Left hindlimb (tissue), 1 donor: Measurements from ENCODE around the gene SLC6A7.

Source experiments
- DNase-seq: peaks from one replicate; pipeline ENCODE4 v3.0.0-alpha.2; 2018

Gene SLC6A7

DNA sequence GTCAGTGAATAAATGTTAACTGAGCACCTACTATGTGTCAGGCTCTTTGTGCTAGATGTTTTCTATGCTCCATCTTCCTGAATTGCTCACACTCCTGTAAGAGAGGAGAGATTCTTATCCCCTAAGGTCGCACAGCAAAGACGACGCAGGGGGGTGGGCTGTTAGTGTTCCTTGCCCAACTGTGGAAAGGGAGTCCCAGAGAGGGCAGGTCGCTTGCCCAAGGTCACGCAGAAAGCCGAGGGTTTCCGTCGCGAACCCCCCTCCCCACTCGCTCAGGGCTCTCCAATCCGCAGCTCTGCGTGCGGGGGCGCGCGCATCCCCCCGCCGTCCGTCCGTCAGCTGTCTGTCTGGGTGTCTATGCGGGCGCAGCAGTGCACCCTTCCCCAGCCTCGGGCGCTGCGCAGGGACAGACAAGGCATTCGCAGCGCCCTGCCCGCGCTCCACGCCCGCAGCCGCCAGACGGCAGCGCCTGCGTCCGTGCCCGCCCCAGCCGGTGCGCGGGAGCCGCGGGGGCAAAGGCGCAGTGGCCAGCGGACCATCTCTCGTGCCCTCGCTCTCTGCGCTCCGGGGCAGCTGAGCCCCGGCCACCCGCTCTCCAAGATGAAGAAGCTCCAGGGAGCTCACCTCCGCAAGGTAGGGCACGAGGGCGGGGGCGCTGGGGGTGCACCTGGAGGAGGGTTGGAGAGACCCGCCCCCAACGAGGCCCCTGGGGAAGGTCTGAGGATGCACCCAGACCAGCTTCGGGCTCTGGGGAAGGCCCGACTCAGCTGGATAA lies at the start of gene SLC6A7:
Gene SLC6A7 (plus strand): TSS at position 335 of the 775 bp plus-strand sequence. CDS start 266 bp downstream, at position 601.
- DNase-seq = no peak

DNA sequence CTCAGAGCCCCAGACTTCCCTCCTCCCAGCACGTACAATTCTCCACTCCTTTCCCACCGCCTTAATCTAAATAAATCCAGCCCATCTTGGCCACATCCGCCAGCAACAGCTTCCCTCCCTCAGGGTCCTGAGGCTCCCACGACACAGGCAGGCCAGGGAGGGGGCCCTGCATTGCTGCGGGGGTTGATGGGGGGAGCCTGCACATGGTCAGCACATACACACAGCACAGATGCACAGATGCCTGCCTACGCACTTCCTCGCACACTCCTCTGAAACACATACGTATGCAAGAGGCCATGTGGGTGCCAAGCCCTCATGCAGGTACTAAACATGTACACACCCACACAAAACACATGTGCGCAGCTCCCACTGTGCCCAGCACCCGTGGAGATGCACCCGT lies 49.0 kb upstream of the SLC6A7 start:
- DNase-seq = no peak

DNA sequence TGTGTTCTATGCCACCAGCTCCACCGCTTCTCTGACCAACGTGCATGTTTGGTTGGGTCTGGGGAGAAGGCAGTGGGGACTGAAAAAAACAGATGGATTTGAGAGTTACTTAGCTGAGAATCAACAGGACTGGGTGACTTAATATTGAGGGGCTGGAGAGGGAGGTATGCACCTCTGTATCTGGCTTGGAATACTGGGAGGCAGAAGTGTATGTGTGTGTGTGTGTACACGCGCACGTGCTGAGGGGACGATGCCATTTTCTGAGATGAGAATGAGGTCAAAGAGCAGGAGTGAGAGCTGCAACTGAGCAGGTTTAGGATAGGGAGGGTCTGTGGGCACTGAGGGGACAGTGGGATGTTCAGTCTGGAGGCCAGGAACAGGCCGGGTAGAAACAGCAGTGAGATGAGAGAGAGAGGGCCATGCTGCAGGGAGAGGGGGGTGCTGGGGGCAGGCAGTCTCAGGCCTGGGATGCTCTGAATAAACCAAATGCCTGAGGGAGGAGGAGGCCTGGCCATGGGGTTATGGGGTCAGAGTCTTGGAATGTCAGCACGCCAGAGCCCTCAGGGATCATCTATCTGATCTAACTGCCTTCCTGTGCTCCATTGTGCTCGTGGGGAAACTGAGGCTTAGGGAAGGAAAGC lies 48.2 kb upstream of the SLC6A7 start:
- DNase-seq = no peak

DNA sequence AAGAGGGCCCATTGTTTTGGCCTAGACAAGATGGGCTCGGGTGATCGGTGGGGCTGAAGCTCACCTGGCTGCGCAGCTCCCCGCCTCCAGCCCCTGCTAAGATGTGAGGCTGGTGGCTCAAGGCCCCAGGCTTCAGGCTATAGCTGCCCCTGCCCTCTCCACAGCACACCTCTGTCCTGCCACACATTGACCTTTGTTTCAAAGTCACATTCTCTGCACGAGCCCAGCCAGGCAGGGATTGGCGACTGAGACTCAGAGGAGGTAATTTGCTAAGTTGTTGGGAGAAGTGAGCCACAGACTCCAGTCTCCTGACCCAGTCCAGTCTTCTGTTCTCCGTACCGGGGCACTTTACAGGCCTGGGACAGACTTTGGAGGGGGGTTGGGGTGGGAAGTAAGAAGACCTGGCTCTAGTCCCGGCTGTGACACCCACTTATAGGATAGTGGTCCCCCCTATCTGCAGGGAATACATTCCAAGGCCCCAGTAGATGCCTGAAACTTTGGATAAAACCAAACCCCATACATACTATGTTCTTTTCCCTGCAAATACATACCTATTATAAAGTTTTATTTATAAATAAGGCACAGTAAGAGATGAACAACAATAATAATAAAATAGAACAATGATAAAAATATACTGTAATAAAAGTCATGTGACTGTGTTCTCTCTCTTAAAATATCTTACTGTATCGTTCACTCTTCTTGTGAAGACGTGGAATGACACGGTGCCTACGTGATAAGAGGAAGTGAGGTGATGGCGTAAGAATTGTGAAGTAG lies 47.5 kb upstream of the SLC6A7 start:
- no peak for DNase-seq

DNA sequence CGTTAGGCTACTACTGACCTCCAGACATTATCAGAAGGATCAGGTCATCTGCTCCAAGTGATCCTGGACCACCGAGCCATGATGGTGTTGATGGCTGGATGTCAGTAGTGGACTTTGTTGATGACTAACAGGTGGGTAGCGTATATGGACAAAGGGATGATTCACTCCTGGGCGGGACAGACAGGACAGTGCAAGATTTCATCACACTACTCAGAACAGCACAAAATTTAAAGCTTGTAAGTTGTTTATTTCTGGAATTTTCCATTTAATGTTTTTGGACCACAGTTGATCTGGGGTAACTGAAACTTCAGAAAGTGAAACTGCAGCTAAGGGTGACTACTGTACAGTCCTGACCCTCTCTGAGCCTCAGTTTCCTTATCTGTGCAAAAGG lies 46.9 kb upstream of the SLC6A7 start:
- DNase-seq = no peak

DNA sequence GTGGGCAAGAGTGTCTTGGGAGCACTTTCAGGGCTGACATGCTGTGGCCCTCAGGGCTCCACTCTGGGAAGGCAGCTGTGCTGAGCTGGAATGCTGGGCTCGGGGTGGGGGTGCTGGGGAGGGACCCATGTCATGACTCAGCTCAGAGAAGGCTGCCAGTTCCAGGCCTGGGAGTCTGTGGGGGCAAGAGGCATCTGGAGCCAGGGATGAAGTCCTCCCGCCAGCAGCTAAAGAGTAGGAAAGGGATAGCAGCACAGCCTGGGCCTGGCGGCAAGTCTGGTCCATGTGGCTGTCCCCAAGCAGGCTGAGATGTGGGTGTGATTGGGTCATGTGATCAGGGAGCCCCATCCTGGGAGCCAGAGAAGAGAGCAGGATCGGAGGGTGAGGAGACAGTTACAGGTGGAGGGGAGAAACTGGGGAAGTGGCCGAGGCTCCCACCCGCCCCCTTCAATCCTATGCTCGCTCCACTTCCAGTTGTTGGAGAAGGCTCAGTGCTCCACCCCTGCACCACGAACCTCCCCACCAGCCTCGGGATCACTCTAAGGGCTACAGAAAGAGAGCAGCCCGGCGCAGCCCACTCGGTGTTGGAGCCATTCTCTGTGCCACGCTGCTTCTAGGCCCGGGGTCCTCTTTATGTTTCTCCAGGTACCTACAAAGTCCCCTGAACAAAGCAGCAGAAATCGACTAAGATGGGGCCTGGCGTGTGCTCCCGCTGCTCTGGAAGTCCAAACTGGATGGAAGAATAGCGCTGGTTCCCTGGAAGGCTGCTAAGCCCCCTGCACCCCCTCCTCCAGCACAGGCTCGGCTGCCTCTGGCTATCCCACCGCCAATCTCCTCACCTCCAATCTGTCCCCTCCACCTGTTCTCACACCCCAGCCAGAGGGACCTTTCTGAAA lies 46.3 kb upstream of the SLC6A7 start:
- peak; percentile 67 for DNase-seq

DNA sequence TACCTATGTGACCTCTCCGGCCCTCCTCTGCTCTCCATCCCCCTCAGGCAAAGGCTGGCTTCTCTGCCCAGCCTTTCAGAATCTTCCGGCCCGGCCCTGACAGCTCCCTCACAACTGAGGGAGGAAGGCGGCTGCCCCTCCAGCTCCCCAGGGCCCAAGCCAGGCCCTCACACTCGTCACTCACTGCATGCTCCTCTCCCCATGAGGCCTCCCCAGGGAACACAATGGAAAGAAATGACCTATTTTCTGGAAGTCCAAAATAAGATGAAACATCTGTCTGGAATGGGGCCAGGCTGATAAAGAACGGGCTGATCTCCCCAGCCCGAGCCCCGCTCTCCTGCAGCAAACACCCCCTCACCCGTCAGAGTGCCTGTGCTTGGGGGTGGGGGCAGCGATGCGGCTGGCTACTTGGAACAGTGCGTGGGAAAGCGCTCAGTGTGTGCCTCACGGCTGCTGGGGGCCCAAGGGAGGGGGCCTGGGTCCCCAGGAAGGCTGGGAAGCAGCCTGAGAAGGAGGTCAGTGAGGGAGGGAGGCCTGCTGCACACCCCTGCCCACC lies 45.5 kb upstream of the SLC6A7 start:
- no peak for DNase-seq

DNA sequence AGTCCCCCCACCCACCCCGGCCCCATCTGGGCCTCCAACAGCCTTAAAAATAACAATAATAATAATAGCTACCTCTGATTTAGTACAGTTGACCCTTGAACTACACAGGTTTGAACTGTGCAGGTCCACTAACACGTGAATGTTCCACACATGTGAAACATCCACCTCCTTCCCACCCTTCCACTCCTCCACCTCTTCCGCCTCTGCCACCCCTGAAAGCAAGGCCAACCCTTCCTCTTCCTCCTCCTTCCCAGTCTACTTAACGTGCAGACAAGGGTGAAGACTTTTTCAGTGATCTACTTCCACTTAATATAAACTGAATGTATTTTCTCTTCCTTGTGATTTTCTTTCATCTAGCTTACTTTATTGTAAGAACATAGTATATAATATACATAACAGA lies 45.0 kb upstream of the SLC6A7 start:
- DNase-seq = no peak

DNA sequence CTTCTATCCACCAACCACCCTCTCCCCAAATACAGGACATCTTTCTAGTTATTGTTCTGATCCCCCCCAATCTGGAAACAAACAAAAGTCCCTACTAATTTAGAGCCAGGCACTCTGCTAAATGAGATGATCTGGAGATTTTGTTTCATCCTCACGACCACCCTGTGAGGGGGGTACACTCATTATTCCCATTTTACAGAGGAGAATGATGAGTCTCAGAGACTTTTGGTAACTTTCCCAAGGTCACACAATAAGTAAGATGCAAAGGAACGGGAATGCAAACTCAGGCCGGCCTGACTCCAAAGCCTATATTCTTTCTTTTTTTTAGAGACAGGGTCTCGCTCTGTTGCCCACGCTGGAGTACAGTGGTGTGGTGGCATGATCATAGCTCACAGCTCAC lies 43.6 kb upstream of the SLC6A7 start:
- DNase-seq = no peak

DNA sequence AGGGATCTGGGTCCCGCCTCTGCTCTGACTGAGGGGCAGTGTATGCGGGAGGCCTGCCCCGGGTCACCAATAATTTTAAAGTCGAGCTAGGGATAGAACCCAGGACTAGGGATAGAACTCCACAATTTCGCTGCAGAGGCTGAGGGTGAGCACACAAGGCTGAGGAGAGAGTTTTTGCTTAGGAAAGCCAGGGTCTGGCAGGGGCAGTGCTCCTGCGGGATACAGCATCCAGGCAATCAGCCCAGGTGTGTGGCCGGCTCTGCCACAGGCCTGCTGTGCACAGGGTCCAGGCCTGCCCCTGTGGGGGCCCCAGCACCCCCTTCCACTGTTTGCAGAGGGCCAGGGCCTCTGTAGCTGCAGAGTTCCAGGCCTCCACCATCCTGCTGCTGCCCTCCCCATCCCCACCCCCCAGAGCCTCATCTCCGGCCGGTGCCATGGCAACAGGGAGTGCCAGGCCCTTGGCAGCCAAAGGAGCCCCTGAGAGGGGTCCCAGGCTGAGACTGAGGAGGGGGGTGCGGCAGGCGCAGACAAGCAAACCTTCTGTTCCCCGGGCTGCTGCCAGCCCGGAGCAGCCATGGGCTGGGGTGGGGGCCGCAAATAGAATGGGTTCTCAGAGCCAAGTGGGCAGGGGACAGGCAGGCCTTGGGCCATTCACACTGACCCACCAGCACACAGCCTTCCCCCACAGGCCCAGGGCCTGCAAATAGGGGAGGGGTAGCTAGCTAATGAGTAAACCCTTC lies 42.8 kb upstream of the SLC6A7 start:
- peak; percentile 77 for DNase-seq

DNA sequence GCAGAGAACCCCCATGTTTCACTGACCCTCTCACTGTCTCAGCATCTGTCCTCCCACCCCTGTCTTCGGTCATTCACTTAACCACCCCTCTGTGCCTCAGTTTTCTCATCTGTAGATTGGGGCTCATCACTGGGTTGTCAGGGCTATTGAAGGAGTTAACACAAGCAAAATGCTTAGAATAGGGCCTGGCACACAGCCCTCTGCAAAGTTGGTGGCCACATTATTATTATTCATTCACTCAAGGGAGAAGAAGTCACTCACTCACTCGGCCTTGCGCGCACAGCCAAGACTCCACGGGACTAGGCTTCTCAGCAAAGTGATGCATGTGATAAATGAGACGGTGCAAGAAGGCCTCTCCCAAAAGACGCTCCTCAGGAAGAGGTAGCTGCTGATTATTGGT lies 42.2 kb upstream of the SLC6A7 start:
- no peak for DNase-seq

DNA sequence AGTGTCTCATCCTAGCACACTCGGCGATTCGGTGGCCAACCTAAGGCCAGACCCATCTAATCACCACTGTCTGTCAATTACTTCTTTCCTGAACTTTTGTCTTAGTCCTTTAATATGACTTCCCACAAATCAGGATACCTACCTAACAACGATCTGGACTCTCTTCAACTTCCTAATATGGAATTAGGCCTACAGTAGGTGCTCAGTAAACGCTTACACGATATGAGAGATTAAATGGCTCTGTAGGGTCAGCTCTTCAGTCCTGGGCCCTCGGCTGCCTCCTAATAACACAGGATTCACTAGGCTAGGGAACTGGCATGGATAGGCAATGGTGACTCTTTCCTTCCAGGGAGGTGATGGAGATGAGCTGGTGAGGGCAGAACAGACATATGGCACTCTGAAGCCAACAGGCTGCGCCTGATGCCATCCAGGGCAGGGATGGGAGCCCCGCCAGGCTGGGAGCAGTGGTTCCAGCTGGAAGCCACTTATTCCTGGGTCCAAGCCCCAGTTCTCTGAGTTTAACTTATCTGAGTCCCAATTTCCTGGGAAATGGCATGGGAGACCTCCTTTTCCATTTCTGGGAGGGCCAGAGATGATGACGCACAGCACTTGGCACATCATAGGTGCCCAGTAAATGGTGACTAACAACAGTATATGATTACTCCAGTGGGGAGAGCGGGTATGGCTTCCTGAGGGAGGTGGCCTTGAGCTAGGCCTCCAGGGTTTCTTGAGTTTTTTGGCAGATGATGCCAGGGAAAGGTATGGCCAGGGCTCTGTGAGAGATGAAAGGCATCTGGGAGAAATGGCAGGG lies 41.5 kb upstream of the SLC6A7 start:
- DNase-seq = no peak

DNA sequence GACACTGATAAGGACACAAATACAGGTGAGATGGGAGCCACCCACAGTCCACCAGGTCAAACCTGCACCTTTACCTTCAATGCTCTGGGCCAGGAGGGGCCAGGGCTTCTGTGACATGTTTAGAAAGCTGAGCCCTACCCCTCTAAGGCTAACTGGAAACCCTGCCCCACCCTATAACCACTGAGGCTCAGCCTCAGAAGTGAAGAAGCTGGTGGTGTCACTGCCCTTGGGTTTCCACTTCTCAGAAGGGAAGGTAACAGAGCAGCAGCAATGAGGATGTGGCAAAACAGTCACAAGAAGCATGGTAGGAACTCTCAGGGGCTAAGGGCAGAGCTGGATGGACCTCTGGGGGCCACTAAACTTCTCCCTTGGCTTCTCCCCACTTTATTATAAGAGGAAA lies 40.2 kb upstream of the SLC6A7 start:
- no peak for DNase-seq

DNA sequence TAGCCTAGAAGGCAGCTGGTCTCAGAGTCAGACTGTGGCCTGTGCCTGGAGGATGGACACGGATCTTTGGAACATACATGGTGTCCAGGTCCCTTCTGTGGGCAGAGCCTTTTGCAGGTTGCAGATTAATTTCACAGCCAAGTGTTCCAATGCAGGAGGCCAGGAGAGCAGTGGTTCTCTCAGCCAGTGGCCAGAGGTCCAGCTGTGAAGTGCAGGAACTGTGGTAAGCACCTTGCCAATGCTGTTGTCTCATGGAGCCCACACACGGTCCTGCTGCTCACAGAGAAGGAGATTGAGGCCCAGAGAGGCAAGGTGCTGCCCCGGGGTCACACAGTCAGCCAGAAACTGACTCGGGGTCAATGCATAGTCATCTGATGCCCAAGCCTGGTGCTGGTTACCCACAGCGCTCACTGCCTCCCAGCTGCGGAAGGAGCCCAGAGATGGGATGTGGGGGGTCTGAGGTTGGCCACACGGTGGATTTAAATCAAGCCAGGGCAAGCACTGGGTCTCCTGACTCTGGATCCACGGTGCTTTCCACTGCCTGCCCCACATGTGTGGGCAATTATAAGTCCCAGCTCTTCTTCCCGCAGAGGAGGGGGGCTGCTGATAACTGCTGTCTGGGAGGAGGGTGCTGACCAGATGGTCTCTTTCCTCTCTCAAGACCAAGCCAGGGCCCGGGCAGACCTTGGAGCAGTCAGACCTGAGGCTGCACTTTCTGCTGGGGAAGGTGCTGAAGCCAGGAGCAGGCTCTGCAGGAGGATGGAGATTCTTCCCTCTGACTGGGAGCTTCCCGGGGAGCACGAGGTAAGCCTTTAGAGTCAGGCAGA lies 37.0 kb upstream of the SLC6A7 start:
- DNase-seq = no peak

DNA sequence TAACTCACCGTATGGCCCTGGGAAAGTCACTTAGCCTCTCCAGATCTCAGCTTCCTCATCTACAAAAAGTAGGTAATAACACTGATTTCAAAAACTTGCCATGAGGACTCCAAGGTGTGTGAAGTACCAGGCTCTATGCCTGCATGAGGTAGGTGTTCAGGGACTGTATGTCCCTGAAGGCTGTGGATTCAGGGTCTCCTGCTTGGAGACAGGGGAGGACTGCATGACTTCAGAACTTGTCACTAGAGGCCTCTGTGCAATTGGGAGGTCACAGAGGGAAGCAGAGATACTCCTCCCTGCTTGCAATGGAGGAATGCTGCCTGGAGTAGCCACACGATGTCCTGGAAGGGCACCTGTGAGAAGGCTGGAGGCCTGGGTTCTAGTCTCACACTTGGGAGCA lies 36.4 kb upstream of the SLC6A7 start:
- no peak for DNase-seq

DNA sequence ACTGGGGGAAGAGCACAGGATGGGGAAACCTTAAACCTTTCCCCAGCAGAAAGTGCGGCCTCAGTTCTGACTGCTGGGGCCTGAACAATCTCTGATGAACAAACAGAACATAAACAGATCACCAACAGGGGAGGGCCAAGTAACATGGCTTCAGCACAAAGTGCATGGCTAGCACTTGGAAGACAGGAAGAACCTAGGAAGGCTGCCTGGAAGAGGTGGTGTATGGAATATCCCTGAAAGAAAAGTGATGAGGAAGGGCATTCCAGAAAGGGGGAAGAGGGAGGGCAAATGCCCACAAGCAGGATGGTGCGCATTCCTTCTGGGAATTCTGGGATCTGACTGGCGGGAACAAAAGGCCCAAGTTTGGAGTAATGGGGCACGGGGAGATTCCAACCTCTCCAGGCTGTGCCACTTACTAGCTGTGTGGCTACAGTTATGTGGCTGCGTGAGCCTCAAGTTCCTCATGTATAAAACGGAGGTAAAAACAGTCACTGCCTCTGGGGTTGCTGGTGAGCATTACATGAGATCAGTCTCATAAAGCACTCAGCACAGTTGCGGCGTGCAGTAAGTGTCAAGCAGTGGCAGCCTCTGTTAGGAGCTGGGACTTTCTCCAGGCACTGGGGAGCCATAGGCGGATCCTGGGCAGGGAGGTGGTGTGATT lies 35.8 kb upstream of the SLC6A7 start:
- no peak for DNase-seq

DNA sequence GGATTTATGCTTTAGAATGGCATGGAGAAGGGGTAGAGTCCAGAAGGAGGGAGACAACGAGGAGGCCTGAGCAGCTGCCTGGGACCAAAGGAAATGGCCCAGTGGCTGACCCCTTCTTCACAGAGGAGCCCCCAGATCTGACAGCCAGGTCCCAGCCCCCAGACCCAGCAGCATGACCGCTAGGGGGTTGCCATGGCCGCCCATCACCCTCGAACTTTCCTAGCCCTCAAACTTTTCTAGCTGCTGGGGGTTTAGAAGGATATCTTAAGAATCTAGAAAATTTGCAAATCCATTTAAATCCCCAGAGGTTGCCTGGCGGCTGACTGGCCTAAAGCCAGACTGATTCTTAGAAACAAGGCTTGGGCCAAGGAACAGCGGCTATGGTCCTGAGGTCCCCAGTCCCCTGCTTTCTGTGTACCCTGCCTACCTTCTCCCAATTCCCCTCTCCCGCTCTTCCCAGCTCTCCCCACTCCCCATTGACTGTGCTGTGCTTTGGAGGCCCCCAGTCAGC lies 35.2 kb upstream of the SLC6A7 start:
- DNase-seq = no peak

DNA sequence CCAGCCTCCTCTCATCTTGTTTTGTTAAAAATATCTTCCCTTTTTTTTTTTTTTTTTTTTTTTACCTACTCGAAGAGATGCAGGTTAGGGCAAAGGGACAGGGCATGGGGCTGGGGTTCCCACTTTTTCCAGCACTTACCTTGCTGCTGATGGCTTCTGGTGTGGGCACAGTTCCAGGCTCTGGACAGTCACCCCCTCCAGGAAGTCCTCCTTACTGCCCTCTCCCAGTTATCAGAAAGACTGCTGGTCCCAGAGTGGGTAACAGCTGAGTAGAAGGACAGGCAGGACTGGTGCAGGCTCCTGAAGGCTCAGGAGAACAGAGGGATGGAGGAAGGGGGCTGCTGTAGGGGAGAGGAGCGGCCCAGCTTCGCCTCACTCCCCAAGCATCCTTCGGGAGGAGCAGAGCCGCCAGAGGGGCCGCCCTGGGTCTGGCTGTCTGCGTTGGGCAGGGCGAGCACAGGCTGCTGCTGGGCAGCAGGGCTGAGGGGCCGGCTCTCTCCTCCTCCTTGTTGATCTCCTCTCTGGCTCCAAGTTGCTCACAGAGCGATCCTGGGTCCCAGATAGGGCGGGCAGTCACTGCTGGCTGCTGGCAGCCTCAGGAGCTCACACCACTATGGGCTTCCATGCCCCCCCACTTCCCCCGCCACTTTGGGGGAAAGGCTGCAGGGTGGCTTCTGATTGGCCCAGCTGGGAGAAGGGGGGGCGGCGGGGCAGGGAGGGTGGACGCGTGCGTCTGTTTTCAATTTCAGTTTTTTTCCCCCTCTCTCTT lies 34.4 kb upstream of the SLC6A7 start, which contains the start of gene PDGFRB:
Gene PDGFRB (minus strand): TSS at position 588 of the 769 bp plus-strand sequence. CDS start 18,798 bp downstream, outside the sequence.
- DNase-seq = peak; percentile 96
